Stimulated activated CD4-positive, alpha-beta T cell treated with anti-CD3 and anti-CD28 coated beads, Interleukin-2, amount 100 ng/mL, for 4 hours (primary cell): ENCODE results near the gene AKNA.
A peak's percentile ranks its signal among the peaks of the same experiment; 100 is the strongest.

Experiments used
- DNase-seq: peaks from one replicate; pipeline ENCODE4 v3.0.0-alpha.2; 2020; ENCODE audit warnings: low read depth

Gene AKNA

DNA sequence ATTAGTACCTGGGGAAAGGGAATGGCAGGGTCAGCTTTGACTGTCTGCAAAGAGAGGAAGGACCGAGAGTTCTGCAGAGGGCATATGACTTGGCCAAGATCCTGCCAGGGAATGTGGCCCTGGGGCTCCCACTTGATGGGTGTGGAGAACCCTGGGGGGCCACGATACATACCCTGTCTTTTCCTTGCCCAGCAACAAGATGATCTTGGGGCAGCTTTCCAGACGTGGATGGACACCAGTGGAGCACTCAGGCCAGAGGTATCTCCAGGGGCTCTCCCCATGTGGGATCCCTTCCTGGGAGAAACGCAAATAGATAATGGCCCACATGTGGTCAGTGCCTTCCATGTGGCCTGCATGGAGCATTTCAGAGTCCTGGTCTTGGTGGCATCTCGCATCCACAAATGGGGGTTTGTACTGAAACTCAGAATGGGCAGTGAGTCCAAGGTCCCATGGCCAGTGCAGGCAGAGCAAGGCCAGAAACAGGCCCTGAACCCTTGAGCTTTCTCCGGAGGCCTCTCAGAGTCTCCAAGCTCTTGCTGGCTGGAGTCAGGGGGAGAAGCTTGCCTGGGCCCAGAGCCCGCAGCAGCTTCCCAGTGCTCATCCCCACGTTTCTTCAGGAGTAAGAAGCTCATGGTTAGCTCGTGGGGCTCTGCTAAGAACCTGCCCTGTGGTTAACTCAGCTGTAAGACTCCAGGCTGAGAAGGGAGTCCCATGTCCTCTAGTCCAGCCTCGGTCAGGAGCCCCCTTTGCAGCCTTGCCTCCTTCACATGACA lies 83.2 kb downstream of the AKNA start:
- DNase-seq, result no peak

DNA sequence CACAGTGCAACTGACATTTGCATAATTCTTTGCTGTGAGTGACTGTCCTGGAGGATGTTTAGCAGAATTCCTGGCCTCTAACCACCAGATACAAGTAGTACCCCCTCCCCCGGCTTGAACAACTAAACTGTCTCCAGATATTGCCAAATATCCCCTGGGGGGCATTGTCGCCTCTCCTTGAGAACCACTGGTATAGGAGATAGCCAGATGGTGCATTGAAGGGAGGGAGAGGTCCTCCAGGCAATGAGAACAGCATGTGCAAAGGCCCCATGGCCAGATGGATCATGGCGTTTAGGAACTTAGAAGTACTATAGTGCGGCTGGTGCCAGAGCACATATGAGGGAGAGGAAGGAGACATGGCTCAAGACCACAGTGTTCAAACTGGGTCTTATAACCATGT lies 83.8 kb downstream of the AKNA start:
- no peak for DNase-seq

DNA sequence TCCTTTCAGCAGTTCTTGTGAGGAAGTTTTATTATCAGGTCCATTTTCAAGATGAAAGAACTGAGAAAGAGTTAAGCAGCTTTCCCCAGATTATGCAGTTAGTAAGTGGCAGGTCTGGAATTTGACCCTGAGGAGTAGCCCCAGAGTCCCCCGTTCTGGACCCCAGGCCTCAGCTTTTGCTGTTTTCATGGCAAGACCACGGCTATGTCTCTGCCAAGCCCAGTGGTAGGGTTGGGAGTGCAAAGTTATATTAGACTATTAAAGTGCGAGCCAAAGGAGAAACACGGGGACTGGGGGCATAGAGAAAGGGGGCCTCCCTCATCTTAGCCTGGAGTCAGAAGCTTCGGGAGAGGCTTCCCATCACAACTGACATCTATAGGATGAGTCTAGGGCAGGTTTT lies 84.2 kb downstream of the AKNA start:
- no peak for DNase-seq

DNA sequence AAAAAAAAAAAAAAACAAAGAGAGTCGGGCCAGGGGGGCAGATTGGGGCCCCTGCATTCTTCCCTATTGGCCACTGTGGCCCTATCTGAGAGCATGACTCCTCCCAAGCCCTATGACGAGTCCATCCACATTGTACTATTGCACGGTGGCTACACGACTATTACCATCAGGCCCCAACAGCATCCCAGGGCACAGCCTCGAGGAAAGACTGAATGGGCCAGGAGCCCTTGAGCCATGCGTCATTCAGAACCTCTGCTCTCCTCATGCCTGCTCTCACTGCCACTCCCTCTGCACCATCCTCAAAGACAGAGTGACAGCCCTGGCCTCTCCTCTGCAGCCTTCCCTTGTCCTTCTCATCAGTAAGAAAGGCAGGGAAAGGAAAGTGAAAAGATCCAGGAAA lies 85.1 kb downstream of the AKNA start:
- no peak for DNase-seq

DNA sequence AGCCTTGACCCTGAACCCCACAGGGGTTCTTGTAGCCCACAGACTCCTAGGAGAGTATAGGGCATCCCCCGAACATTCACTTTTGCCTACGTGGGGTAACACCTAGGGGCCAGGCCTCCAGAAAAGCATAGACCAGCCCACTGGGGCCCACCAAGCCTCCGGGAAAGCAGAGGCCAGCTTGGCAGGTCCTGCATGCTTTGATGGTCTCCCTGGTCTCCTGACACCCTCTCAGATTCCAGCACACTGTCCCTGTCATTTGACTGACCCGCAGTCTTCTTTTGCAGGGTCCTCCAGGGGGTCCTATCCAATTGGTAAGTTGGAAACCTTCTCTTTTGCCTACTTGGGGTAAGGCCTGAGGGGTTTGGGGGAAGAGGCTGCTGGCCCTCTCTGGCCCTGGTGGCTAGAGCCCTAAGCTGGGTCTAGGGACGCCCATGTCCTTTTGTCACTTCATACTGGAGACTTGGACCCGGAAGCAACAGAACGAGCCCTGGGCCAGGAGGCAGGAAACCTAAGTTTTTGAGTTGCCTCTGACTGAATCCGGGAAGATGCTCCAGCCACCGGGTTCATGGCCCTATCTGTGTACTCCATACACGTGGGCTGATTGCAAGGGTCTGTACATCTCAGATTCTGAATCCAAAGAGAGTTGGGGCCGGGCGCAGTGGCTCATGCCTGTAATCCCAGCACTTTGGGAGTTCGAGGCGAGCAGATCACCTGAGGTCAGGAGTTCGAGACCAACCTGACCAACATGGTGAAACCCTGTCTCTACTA lies 85.8 kb downstream of the AKNA start:
- DNase-seq, result no peak

DNA sequence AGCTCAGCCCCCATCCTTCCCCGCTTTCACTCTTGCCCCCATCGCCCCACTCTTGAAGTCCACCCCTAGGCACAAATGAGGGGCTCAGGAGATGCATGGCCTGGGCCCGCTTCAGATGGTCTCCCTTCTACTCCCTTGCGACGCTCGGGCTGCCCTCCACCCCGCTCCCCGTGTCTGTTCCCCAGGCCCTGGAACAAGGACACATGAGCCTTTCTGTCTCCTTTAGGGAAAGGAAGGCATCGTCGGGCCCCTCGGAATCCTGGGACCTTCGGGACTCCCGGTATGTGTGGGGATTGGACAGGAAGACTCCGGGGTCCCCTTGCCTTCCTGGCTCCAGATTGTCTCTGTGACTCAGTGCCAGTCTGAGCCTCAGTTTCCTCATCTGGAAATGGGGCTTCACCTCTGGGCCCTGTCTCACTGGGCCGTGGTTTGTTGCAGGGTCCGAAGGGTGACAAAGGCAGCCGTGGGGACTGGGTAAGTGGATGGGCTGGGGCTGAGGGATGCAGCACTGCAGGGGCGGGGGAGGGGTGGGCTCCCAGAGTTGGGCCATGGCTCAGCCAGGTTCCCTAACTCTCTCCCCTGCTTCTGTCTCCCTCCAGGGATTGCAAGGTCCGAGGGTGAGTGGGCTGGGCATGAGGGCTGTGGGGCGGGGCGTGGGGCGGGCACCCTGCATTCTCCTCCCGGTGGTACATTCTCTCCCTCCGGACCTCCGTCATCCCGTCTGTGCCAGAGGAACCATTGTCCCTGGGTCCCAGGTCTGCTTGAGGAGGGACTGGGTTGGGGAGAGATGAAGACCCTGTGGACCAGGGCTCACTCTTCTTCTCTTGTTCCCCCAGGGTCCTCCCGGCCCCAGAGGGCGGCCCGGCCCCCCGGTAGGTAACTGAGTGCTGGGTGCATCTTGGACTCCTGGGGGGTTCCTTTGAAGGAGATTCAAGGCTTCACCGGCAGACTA lies 86.7 kb downstream of the AKNA start:
- DNase-seq, result no peak

DNA sequence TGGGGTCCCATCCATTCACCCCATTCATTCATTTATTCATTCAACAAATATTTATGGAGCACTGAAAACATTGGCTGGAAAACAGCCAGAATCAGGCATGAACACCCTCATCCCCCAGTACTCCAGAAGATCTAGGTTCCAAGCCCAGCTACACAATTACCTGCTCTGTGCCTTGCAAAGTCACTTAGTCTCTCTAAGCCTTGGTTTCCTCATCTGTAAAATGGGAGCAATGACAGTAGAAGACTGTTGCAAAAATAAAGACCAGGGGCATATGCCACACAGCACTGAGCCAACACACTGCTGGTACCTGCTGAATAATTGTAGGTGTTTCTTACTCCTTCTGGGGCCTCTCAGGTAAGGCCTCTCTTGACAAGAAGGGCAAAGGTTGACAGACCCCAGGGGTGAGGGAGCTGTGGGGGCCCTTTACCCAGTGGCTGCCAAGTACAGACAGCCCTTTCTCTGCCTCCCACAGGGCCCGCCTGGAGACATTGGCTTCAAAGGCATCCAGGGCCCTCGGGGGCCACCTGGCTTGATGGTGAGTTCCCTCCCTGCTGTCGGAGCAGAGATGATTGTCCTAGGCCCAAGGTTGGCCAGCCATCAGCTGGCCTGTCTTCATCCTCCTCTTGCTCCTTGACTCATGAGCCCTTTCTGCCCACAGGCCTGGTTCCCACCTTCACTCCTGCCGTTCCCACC lies 87.5 kb downstream of the AKNA start:
- DNase-seq, result no peak

DNA sequence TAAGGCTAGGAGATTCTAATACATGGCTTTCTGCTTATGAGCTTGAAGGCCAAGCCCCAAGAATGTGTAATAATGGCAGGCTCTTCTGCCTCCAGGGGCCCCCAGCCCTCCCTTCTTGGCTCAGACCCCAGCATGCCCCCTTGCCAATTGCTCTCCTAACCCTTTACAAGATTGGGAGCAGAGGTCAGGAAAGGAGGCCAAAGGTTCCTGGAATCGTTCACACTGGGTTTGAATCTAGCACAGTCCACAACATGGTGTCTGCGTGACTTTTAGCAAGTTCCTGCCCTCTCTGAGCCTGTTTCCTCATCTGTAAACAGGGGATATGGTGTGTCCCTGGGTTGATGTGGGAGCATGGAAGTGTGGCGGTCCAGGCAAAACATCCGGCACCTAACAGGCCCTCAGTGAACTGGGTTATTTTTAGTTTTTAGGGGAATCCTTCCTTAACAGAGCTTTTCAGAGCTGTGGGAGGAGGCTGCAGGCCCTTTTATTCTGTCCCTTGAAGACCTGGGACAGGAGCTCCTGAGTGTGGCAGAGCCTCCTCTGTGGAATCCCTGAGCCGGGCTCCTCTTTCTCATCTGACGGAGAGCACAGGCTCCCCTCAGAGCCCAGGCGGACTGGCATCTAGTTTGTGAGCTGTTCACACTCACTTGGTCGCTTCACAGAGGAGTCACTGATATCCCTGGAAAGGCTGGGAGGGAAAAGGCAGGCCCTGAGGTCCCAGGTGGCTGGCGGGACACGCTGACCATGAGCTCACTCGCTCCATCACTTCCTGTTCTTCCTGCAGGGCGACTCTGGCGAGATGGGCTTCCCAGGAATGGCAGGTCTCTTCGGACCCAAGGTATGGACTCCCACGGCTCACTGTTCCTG lies 88.3 kb downstream of the AKNA start:
- no peak for DNase-seq

DNA sequence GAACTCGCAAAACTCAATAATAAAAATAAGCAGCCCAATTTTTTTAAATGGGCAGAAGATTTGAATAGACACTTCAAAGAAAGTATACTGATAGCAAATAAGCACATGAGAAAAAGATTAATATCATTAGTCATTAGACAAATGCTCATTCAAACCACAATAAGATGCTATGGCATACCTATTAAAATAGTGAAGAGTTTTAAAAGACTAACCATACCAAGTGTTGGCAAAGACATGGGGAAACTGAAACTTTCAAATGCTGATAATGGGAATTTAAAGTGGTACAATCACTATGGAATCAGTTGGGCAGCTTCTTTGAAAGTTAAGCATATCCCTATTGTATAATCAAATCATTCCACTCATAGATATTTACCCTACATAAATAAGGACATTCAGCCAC lies 91.4 kb downstream of the AKNA start:
- no peak for DNase-seq

DNA sequence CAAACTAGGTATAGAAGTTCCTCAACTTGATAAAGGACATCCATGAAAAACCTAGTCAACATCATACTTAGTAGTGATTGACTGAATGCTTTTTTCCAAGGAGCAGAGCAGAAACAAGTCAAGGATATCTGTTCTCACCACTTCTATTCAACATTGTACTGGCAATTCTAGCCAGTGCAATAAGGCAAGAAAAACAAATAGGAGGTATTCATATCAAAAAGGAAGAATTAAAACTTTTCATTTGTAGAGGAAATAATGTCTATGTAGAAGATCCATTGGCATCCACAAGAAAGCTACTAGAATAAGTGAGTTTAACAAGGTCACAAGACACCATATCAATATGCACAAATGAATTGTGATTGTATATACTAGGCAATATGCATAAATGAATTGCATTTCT lies 93.1 kb downstream of the AKNA start:
- DNase-seq, result no peak

DNA sequence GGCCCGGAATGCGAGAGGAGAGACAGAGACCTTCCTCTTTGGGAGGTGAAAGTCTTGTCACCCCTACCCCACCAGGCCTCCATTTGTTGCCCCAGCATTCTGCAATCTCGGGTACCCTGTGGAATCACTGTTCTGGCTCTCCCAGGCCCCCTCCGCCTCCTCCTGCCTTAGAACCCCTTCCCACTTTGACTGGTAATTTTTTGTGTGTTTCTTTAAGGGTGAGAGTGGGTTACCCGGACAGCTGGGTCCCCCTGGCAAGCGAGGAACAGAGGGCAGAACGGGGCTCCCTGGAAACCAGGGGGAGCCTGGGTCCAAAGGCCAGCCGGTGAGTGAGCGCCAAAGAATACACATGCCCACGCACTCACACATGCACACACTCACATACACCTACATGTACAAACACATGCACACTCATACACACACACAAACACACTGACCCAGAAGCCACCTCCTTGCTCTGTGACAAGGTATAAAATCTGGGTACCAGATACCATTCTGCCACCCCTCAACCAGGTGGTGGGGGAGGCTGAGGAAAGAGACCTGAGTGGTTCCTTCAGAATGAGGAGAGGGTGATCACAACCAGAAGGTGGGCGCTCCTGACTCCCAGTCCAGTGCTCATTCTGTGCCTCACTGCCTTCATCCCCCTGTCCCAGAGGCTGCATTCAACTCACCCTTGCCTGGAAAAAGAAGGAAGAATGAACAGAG lies 95.7 kb downstream of the AKNA start:
- no peak for DNase-seq

DNA sequence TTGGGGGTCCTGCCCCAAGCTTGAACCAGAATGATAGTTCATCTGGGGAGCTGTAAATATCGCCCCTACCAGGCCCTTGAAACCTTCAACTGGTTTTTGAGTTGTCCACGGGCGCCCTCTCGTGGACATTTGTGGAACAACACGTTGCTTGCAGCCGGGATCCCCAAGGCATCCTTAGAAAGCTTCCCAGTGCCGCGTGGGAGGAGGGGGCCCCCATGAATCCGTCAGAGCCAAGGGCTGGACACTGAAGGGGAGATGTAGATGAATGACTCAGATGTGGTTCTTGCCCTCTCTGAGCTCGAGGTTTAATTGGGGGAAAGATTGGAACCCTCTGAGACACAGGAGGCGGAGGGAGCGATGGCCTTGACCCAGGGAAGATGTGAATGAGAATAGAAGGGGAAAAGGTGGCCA lies 96.7 kb downstream of the AKNA start:
- peak; percentile 39 for DNase-seq

DNA sequence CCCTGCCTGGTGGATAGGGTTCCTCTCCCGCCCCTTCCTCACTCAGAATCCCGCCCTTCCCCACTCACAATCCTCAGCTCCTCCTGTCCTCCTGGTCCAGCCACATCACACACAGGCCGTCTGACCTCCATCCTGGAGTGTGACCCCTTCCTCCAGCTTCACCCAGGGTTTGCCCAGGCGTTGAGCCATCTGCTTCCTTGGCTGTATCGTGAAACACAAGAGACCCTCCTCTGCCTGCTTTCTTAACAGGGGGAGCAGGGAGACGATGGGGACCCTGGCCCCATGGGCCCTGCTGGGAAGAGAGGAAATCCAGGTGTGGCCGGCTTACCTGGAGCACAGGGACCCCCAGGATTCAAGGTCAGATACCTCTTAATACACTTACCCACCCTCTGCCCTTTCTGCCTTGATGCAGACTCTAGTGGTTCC lies 97.2 kb downstream of the AKNA start:
- no peak for DNase-seq

DNA sequence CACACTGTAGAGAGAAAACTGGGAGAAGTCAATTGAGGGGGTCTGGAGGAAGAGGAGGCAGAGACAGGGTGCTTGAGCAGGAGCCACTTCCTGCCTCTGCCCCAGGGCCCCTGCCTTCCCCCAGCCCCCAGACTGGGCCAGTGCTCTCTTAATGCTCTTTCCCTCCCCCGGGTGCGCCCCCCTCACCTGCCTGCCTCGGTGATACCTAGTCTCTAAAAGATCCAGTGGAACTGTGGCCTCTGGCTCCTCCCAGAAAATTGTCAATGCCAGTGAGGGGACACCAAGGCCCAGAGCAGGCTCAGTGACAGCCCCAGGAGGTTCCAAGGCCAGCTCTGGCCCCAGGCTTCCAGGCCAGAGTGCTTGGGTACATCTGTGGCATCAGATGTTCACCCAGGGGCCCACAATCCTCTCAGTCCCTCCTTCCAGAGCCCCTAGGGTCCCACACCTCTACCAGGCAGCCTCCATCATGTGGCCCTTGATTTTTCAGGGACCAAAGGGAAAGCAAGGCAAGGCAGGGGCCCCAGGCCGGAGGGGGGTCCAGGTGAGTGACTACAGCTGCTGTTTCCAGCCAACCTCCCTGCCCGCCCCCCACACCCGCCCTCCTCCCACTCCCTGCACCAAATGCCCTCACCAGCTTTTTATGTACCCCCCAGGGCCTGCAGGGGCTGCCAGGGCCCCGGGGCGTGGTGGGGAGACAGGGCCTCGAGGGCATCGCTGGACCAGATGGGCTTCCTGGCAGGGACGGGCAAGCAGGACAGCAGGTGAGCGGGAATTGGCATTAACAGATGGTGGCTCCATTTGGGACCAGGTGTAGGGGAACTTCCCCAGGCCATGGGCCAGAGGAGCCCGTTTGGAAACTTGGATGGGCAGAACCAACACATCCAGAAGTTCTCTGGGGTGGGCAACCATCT lies 98.0 kb downstream of the AKNA start:
- DNase-seq, result no peak

DNA sequence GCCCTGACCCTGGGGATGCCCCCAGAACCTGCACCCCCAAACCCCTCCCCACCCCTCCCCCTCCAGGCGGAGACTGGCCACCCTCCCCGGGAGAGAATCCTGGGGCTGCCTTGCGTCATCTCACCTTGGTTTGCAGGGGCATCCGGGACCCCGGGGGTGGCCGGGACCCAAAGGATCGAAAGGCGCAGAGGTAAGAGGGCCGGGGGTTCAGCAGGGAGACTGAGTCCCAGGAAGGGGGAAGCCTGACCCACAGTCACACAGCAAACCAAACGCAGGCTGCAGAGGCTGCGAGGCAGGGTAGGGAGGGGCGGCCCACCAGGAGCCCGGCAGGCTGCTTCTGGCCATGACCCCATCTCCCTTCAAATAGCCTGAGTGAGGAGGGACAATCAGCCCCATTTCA lies 98.7 kb downstream of the AKNA start:
- DNase-seq, result no peak

DNA sequence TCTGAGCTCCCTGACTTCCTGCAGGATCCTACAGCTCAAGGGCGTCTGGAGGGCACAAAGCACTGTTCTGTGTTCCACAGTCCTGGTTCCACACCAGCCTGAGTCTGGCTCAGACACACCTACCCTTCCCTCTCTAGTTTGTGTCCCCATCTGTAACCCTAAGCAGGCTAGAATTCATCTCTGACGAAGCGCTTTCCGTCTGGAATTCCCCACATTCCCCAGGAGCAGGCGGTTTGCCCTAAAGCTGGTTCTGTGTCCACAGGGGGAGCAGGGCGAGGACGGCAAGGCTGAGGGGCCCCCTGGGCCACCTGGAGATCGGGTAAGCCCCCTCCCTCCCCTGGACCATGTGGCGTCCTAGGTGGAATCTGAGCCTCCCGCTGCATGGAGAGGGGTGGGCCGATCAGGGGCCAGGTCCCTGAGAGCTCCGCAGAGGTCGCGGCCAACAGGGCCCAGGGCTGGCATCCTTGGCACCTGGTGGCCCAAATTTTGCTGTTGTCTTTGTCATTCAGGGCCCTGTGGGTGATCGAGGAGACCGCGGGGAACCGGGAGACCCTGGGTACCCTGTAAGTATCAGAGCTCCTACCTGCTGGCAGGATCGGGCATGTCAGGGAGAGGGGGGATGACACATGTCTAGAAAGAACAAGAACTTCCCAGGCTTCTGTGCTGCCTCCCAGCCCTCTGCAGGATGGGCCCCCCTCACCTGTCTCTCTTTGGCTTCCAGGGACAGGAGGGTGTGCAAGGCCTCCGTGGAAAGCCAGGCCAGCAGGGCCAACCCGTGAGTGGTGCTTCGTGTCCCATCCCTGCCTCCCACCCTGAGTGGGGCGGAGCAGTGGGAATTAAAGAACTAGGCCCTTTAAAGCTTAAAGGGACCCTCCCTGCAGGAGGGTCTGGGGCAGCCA lies 99.3 kb downstream of the AKNA start:
- DNase-seq, result no peak

DNA sequence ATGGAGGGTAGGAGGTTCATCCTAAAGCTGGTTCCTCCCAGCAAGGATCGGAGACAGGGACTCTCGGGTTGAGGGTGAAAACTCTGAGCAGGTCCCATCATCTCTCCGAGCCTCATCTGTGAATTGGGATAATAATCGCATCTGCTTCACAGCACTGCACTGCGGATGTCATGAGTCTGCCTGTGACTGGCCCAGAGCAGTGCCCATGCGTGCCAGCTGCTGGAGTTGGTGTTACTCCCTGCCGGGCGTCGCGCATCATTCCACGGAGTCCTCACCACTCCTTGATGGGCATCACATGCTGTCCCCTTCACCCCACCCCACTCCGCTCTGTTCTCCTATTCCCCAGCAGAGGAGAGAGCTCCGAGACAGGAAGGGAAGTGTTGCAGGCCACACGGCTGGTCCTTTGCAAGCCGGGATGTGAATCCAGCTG lies 100.0 kb downstream of the AKNA start:
- DNase-seq, result no peak
